Measurements from ENCODE around the gene CD52.

Gene CD52

GRCh38 chr1:26338670-26339069 is 20.9 kb downstream of the CD52 start:
- H3K79me2 ChIP-seq, result no peaks in the 10 kb centered on the region
- no peaks in the 10 kb centered on the region for H3K4me1 ChIP-seq
- no peak for TF ChIP-seq CTCF (IDR thresholded peaks at IDR 0.05)
- no peak overlapping the region for H3K4me2 ChIP-seq (ENCODE audit: low read length)
- H3K9me3 ChIP-seq (ENCODE audit: control insufficient read depth, low read length), result no peaks in the 10 kb centered on the region
- no peaks in the 10 kb centered on the region for H3K36me3 ChIP-seq (ENCODE audit: control insufficient read depth, insufficient read depth, low read length)
- no peak overlapping the region for H3K27ac ChIP-seq
- no peak overlapping the region for H3K4me3 ChIP-seq (ENCODE audit: low read depth, low read length)
- H3K9ac ChIP-seq, result no peak overlapping the region
- no peak overlapping the region for H2AFZ ChIP-seq
- H3K27me3 ChIP-seq (ENCODE audit: control insufficient read depth, insufficient read depth, low read length), result no peaks in the 10 kb centered on the region

DNA sequence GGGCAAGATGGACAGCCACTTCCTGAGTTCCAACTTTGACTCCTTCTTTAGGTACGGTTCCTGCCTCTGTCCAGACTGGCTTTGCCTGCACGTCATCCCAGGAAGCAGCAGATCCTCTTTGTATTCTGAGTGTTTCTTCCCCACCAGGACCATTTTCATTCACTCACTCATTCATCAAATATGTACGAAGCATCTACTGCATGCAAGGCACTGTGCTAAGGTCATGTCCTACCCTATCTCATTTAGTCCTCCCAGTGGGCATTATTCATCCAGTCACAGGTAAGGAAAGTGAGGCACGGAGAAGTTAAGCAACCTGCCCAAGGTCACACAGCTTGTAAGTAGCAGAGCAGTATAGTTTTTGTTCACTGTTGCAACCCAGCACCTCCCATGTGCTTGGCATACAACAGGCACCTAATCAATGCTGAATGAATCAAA is 22.3 kb downstream of the CD52 start:
- no peak overlapping the region for H3K27ac ChIP-seq
- H3K4me3 ChIP-seq (ENCODE audit: low read depth, low read length), result no peak overlapping the region
- no peaks in the 10 kb centered on the region for H3K36me3 ChIP-seq (ENCODE audit: control insufficient read depth, insufficient read depth, low read length)
- no peaks in the 10 kb centered on the region for H3K79me2 ChIP-seq
- no peak overlapping the region for H3K9ac ChIP-seq
- H3K27me3 ChIP-seq (ENCODE audit: control insufficient read depth, insufficient read depth, low read length), result no peaks in the 10 kb centered on the region
- H3K4me2 ChIP-seq (ENCODE audit: low read length), result no peak overlapping the region
- no peak for TF ChIP-seq CTCF (IDR thresholded peaks at IDR 0.05)
- no peaks in the 10 kb centered on the region for H3K4me1 ChIP-seq
- H2AFZ ChIP-seq, result no peak overlapping the region
- H3K9me3 ChIP-seq (ENCODE audit: control insufficient read depth, low read length), result no peaks in the 10 kb centered on the region

GRCh38 chr1:26344147-26344920 is 26.6 kb downstream of the CD52 start:
- H3K27me3 ChIP-seq (ENCODE audit: control insufficient read depth, insufficient read depth, low read length), result no peaks in the 10 kb centered on the region
- TF ChIP-seq CTCF (IDR thresholded peaks at IDR 0.05), result no peak
- no peaks in the 10 kb centered on the region for H3K79me2 ChIP-seq

GRCh38 chr1:26345718-26346117 is 28.0 kb downstream of the CD52 start:
- Histone ChIP-seq H3K4me3 (ENCODE audit: low read depth, low read length) (no peak overlapping the region), H3K36me3 (ENCODE audit: control insufficient read depth, insufficient read depth, low read length) (no peaks in the 10 kb centered on the region), H3K9ac (no peak overlapping the region), H3K27ac (no peak overlapping the region), H3K79me2 (no peaks in the 10 kb centered on the region), H3K9me3 (ENCODE audit: control insufficient read depth, low read length) (no peaks in the 10 kb centered on the region), H3K4me2 (ENCODE audit: low read length) (no peak overlapping the region), H2AFZ (no peak overlapping the region), H3K27me3 (ENCODE audit: control insufficient read depth, insufficient read depth, low read length) (no peaks in the 10 kb centered on the region), H3K4me1 (no peaks in the 10 kb centered on the region)
- TF ChIP-seq CTCF (IDR thresholded peaks at IDR 0.05), result no peak

More at GRCh38 chr1:26344147-26344920, 26.6 kb downstream of the CD52 start:
- Histone ChIP-seq H2AFZ (no peak overlapping the region), H3K4me2 (ENCODE audit: low read length) (no peak overlapping the region), H3K36me3 (ENCODE audit: control insufficient read depth, insufficient read depth, low read length) (no peaks in the 10 kb centered on the region), H3K4me1 (no peaks in the 10 kb centered on the region), H3K9ac (no peak overlapping the region), H3K9me3 (ENCODE audit: control insufficient read depth, low read length) (no peaks in the 10 kb centered on the region), H3K27ac (no peak overlapping the region), H3K4me3 (ENCODE audit: low read depth, low read length) (no peak overlapping the region)
